IMR-90 (cell line): ENCODE measurements around the gene LOXL4. TPM values are rescaled to one million over a fixed set of nuclear protein-coding genes. Genes with fewer than 3 reads are reported as not detected.
A peak's percentile ranks its signal among the peaks of the same experiment; 100 is the strongest.

Experiments
- ATAC-seq: fragments of 200-7000 bp; cut with Tn5 transposase; 2 replicates; pipeline ENCODE4 v1.9.1; 2020; ENCODE audit warnings: low read depth, mild to moderate bottlenecking, moderate library complexity
- BruUV-seq: library from RNA; stranded (reverse); fragments of 400-500 nt; replicated peaks from 2 replicates; lab custom pipeline; 2021; lab: Mats Ljungman, UMichigan
- CTCF ChIA-PET: fragments of 300-600 bp; formaldehyde crosslinking; extraction: SDS; loops from one replicate; lab custom pipeline; 2021; ENCODE audit warnings: antibody characterized with exemption; lab: Yijun Ruan, JAX
- POLR2A ChIA-PET: fragments of 300-600 bp; sonication (Branson Sonifier 250); formaldehyde crosslinking; loops from one replicate; lab custom pipeline; 2022; ENCODE audit warnings: antibody characterized with exemption; ENCODE audit not compliant: unreplicated experiment; lab: Charles Lee
- DNase-seq: peaks from one replicate; pipeline ENCODE4 v3.0.0; 2013
- H2AFZ ChIP-seq: replicated peaks from 2 replicates; pipeline ENCODE3; 2013; ENCODE audit warnings: low read length, mild to moderate bottlenecking; ENCODE audit not compliant: poor library complexity
- H2AK5ac ChIP-seq: 2 replicates; pipeline ENCODE4 v1.6.1; 2013; ENCODE audit warnings: low read depth, low read length, inconsistent platforms
- H2AK9ac ChIP-seq: replicated peaks from 2 replicates; pipeline ENCODE3; 2013; ENCODE audit warnings: mild to moderate bottlenecking, low read depth, low read length, moderate library complexity; ENCODE audit not compliant: poor library complexity
- H2BK120ac ChIP-seq: 2 replicates; pipeline ENCODE4 v1.6.1; 2013; ENCODE audit warnings: low read depth, low read length, inconsistent platforms
- H2BK15ac ChIP-seq: 3 replicates; pipeline ENCODE4 v1.6.1; 2013; ENCODE audit warnings: low read depth, low read length, inconsistent platforms
- H2BK20ac ChIP-seq: 2 replicates; pipeline ENCODE4 v1.6.1; 2013; ENCODE audit warnings: low read depth, mild to moderate bottlenecking, inconsistent platforms, low read length, moderate library complexity
- H2BK5ac ChIP-seq: 2 replicates; pipeline ENCODE4 v1.6.1; 2013; ENCODE audit warnings: mild to moderate bottlenecking, low read depth, low read length, inconsistent platforms; ENCODE audit not compliant: poor library complexity, severe bottlenecking
- H3K14ac ChIP-seq: replicated peaks from 2 replicates; pipeline ENCODE4 v1.6.1; 2013; ENCODE audit warnings: low read depth, low read length, inconsistent platforms
- H3K18ac ChIP-seq: 2 replicates; pipeline ENCODE4 v1.6.1; 2013; ENCODE audit warnings: low read depth, low read length, control low read depth
- H3K23ac ChIP-seq: 2 replicates; pipeline ENCODE4 v1.6.1; 2013; ENCODE audit warnings: low read depth, low read length, inconsistent platforms
- H3K27ac ChIP-seq: 2 replicates; pipeline ENCODE4 v1.5.1; 2013; ENCODE audit warnings: mild to moderate bottlenecking, control low read depth, low read length; ENCODE audit not compliant: insufficient read depth
- H3K27me3 ChIP-seq: 2 replicates; pipeline ENCODE4 v1.6.1; 2013; ENCODE audit warnings: low read length; ENCODE audit not compliant: control insufficient read depth, insufficient read depth
- H3K36me3 ChIP-seq: 2 replicates; pipeline ENCODE4 v1.6.1; 2013; ENCODE audit warnings: low read length, mixed read lengths; ENCODE audit not compliant: control insufficient read depth, insufficient read depth
- H3K4ac ChIP-seq: 2 replicates; pipeline ENCODE4 v1.6.1; 2013; ENCODE audit warnings: low read depth, low read length, inconsistent platforms
- H3K4me1 ChIP-seq: 2 replicates; pipeline ENCODE4 v1.6.1; 2013; ENCODE audit warnings: low read length, mixed read lengths; ENCODE audit not compliant: control insufficient read depth, insufficient read depth
- H3K4me2 ChIP-seq: 2 replicates; pipeline ENCODE4 v1.6.1; 2013; ENCODE audit warnings: low read depth, mild to moderate bottlenecking, control low read depth, low read length, moderate library complexity
- H3K4me3 ChIP-seq: 2 replicates; pipeline ENCODE4 v1.5.1; 2013; ENCODE audit warnings: low read depth, mild to moderate bottlenecking, control low read depth, low read length, moderate library complexity; ENCODE audit not compliant: insufficient read depth
- H3K56ac ChIP-seq: 2 replicates; pipeline ENCODE4 v1.6.1; 2013; ENCODE audit warnings: low read length, inconsistent platforms; ENCODE audit not compliant: insufficient read depth; ENCODE audit errors: extremely low read depth
- H3K79me1 ChIP-seq, 2 experiments: 2 replicates each; pipeline ENCODE4 v1.6.1; 2013; ENCODE audit warnings: low read length in 2 of 2, inconsistent platforms in 1 of 2, low read depth in 1 of 2
- H3K9ac ChIP-seq: 2 replicates; pipeline ENCODE4 v1.6.1; 2013; ENCODE audit warnings: low read depth, low read length, control low read depth
- H3K9me1 ChIP-seq: 2 replicates; pipeline ENCODE4 v1.6.1; 2013; ENCODE audit warnings: low read length, inconsistent platforms; ENCODE audit not compliant: insufficient read depth
- H3K9me3 ChIP-seq: 2 replicates; pipeline ENCODE4 v1.6.1; 2013; ENCODE audit warnings: low read length; ENCODE audit not compliant: control insufficient read depth, insufficient read depth
- H4K20me1 ChIP-seq: 2 replicates; pipeline ENCODE4 v1.6.1; 2013; ENCODE audit warnings: low read length, inconsistent platforms; ENCODE audit not compliant: insufficient read depth
- H4K5ac ChIP-seq: 2 replicates; pipeline ENCODE4 v1.6.1; 2013; ENCODE audit warnings: mild to moderate bottlenecking, low read depth, low read length, control low read depth
- H4K8ac ChIP-seq, 2 experiments: 2 replicates each; pipeline ENCODE4 v1.6.1; 2013; ENCODE audit warnings: low read depth in 2 of 2, low read length in 2 of 2, control low read depth in 1 of 2, inconsistent platforms in 1 of 2
- H4K91ac ChIP-seq: 2 replicates; pipeline ENCODE4 v1.6.1; 2013; ENCODE audit warnings: low read depth, low read length, inconsistent platforms; ENCODE audit not compliant: insufficient read depth
- CEBPB ChIP-seq: IDR thresholded peaks from 2 replicates; pipeline ENCODE4 v1.6.1; 2012; ENCODE audit warnings: low read depth, low read length, improper control_type of control experiment
- CHD1 ChIP-seq: IDR thresholded peaks from 2 replicates; pipeline ENCODE4 v1.6.1; 2012; ENCODE audit warnings: low read depth, low read length, improper control_type of control experiment
- MAFK ChIP-seq: IDR thresholded peaks from 2 replicates; pipeline ENCODE4 v1.6.1; 2012; ENCODE audit warnings: low read depth, low read length, improper control_type of control experiment
- POLR2A ChIP-seq: IDR thresholded peaks from 2 replicates; pipeline ENCODE4 v1.6.1; 2012; ENCODE audit warnings: mild to moderate bottlenecking, low read depth, low read length
- WGBS, 2 experiments: methylation state at CpG; one replicate each; pipeline versions ENCODE4 v1.1.5 to v1.1.7; 2013; ENCODE audit warnings: missing lambda C conversion rate in 2 of 2; ENCODE audit not compliant: insufficient read length in 1 of 2; ENCODE audit errors: extremely low coverage in 2 of 2; 5-methylcytosine and 5-hydroxymethylcytosine counted together
- dilution Hi-C: fragments of 300-500 bp; cut with HindIII; formaldehyde crosslinking; loops from one replicate; pipeline ENCODE4 v1.14.3; 2018; ENCODE audit warnings: low sequenced_read_pairs; ENCODE audit not compliant: unreplicated experiment
- in situ Hi-C: fragments of 300-500 bp; cut with MboI; formaldehyde crosslinking; loops from 3 replicates; pipeline ENCODE4 v1.14.3; 2019; ENCODE audit warnings: low sequenced_read_pairs, inconsistent platforms, mixed read lengths
- intact Hi-C: fragments of 100-400 bp; cut with micrococcal nuclease; formaldehyde crosslinking; loops from 2 replicates; pipeline ENCODE4 v1.10.0; 2022
- polyA plus RNA-seq, 3 experiments: library from polyadenylated mRNA; depleted of rRNA; stranded (reverse); fragments of >200 nt; gene quantifications; 2 replicates each; pipeline ENCODE4 v1.2.3, GENCODE V29; 2012; ENCODE audit warnings: low replicate concordance in 1 of 3
- total RNA-seq: library from RNA; depleted of rRNA; stranded (reverse); fragments of >200 nt; gene quantifications from 2 replicates; pipeline ENCODE4 v1.2.3, GENCODE V29; 2012
- TF ChIP-seq, protein P1 (sequence below): fragments of 150-350 bp; IDR thresholded peaks from 2 replicates; pipeline ENCODE4 v1.6.1; 2017; ENCODE audit warnings: mild to moderate bottlenecking, antibody characterized with exemption, low read length, low read depth
- TF ChIP-seq, protein P2 (sequence below): conservative IDR thresholded peaks from 2 replicates; pipeline ENCODE4 v1.5.1; 2012; ENCODE audit warnings: mild to moderate bottlenecking, low read depth, low read length, improper control_type of control experiment

Gene LOXL4
- total and polyA plus RNA-seq, 2 of the 4 experiments (the other 2 are of a cell fraction), result 20.8 to 26.7 TPM

DNA sequence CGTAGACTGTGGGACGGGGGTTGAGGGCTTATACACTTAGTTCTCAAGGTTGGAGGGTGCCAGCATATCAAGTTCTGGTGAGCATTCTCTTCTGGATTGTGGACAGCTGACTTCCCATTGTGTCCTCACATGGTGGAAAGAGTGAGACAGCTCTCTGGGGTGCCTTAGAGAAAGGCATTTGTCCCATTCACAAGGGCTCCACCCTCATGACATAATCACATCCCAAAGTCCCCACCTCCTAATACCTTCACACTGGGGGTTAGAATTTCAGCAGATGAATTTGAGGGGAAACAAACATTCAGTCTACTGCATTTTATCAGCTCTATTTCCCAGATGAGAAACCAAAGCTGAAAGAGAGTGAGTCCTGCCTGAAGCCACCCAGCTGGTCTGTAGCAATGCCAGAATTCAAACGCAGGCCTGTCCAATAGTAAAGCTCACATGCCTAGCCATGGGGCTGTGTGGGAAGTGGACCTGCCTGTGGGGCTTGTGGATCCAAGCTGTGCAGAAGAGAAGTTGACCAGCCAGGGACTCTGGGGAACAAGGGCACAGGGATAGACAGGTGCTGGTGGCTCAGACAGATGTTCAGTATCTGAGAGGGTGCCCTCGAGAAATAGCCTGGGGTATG, 34.9 kb upstream of the LOXL4 start:
- H3K4me3 ChIP-seq, result no peak overlapping the region
- no peak overlapping the region for H3K23ac ChIP-seq
- no peaks in the 10 kb centered on the region for H3K79me1 ChIP-seq
- 62% methylated on average over 2 of the region's 4 CpGs; no CpG with 5 or more reads in 1 of the 2 experiments for WGBS, 2 experiments
- dilution Hi-C loops, result no loop called here
- no peaks in the 10 kb centered on the region; the same call in 1 of the 2 replicates for H3K9me3 ChIP-seq
- no peaks in the 10 kb centered on the region for H4K20me1 ChIP-seq
- H4K5ac ChIP-seq, result no peak overlapping the region
- POLR2A ChIA-PET, result no interaction called here
- no peak for DNase-seq
- no peak overlapping the region for H2AFZ ChIP-seq
- H4K8ac ChIP-seq, result no peak overlapping the region
- 0 out of 2 replicates have a peak, but pooled peaks cover 3% of the 10 kb centered on the region for H3K9me1 ChIP-seq
- no peak overlapping the region for H3K4me2 ChIP-seq
- no peak overlapping the region for H3K56ac ChIP-seq
- BruUV-seq, result no TSS peak
- no peak overlapping the region for H2BK20ac ChIP-seq
- H3K27me3 ChIP-seq, result peaks cover 24% of the 10 kb centered on the region
- H2BK15ac ChIP-seq, result no peak overlapping the region
- H3K18ac ChIP-seq, result no peak overlapping the region
- peak; percentile 29; the same call in 1 of the 2 replicates for ATAC-seq
- intact Hi-C loops, result no loop called here
- no peak overlapping the region for H3K9ac ChIP-seq
- no peak overlapping the region for H3K4ac ChIP-seq
- 0 out of 2 replicates have a peak, but pooled peaks cover 2% of the 10 kb centered on the region for H3K4me1 ChIP-seq
- H2AK9ac ChIP-seq, result no peak overlapping the region
- no peak overlapping the region for H2AK5ac ChIP-seq
- no peak overlapping the region for H3K27ac ChIP-seq
- no peak overlapping the region for H4K91ac ChIP-seq
- CTCF ChIA-PET, result interaction anchor here (1.3 kb wide), 1 partner anchor 13 kb away, joined by 3 read pairs; no protein-coding TSS in a partner anchor
- H2BK120ac ChIP-seq, result no peak overlapping the region
- TF ChIP-seq, protein P1, sequence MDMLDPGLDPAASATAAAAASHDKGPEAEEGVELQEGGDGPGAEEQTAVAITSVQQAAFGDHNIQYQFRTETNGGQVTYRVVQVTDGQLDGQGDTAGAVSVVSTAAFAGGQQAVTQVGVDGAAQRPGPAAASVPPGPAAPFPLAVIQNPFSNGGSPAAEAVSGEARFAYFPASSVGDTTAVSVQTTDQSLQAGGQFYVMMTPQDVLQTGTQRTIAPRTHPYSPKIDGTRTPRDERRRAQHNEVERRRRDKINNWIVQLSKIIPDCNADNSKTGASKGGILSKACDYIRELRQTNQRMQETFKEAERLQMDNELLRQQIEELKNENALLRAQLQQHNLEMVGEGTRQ, result no peak
- TF ChIP-seq, protein P2, sequence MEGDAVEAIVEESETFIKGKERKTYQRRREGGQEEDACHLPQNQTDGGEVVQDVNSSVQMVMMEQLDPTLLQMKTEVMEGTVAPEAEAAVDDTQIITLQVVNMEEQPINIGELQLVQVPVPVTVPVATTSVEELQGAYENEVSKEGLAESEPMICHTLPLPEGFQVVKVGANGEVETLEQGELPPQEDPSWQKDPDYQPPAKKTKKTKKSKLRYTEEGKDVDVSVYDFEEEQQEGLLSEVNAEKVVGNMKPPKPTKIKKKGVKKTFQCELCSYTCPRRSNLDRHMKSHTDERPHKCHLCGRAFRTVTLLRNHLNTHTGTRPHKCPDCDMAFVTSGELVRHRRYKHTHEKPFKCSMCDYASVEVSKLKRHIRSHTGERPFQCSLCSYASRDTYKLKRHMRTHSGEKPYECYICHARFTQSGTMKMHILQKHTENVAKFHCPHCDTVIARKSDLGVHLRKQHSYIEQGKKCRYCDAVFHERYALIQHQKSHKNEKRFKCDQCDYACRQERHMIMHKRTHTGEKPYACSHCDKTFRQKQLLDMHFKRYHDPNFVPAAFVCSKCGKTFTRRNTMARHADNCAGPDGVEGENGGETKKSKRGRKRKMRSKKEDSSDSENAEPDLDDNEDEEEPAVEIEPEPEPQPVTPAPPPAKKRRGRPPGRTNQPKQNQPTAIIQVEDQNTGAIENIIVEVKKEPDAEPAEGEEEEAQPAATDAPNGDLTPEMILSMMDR, result no peak
- TF ChIP-seq CHD1, result no peak
- TF ChIP-seq POLR2A, result no peak
- TF ChIP-seq CEBPB, result no peak
- TF ChIP-seq MAFK, result no peak
- no peaks in the 10 kb centered on the region for H3K36me3 ChIP-seq
- H3K14ac ChIP-seq, result no peak overlapping the region
- no peak overlapping the region for H2BK5ac ChIP-seq
- in situ Hi-C loops, result loop anchor here (5.0 to 10.0 kb wide), 2 partner anchors 56 to 138 kb away; no protein-coding TSS in a partner anchor
